Fibroblast of pulmonary artery (primary cell): ENCODE measurements around the gene LGI1.

Source experiments
- DNase-seq: peaks from one replicate; pipeline ENCODE4 v3.0.0-alpha.2; 2010; ENCODE audit warnings: low read depth
- H3K4me3 ChIP-seq: replicated peaks from 2 replicates; pipeline ENCODE4 v1.5.1; 2011; ENCODE audit warnings: low read depth, mild to moderate bottlenecking, control low read depth, low read length, moderate library complexity
- CTCF ChIP-seq: IDR thresholded peaks from 2 replicates; pipeline ENCODE4 v1.5.1; 2011; ENCODE audit warnings: mild to moderate bottlenecking, control low read depth, low read length, inconsistent platforms; ENCODE audit errors: missing control alignments

LGI1 gene

GRCh38 chr10:93758891-93759410 lies 1.2 kb downstream of the LGI1 start:
- TF ChIP-seq CTCF, result no peak
- no peak for DNase-seq
- no peak overlapping the region for H3K4me3 ChIP-seq

- DNase-seq, result no peak
- no peak overlapping the region for H3K4me3 ChIP-seq
- TF ChIP-seq CTCF, result no peak
These were observed 2.8 kb downstream of the LGI1 start for GRCh38 chr10:93760490-93760889.

GRCh38 chr10:93762979-93763391 lies 5.2 kb downstream of the LGI1 start:
- TF ChIP-seq CTCF, result no peak
- DNase-seq, result no peak

GRCh38 chr10:93766918-93767317 lies 9.2 kb downstream of the LGI1 start:
- no peak for DNase-seq
- TF ChIP-seq CTCF, result no peak
- no peak overlapping the region for H3K4me3 ChIP-seq

More at GRCh38 chr10:93762979-93763391, 5.2 kb downstream of the LGI1 start:
- H3K4me3 ChIP-seq, result no peak overlapping the region

GRCh38 chr10:93767724-93768399 lies 10.1 kb downstream of the LGI1 start:
- no peak for TF ChIP-seq CTCF
- DNase-seq, result no peak
- no peak overlapping the region for H3K4me3 ChIP-seq

- no peak for TF ChIP-seq CTCF
- no peak for DNase-seq
- no peak overlapping the region for H3K4me3 ChIP-seq
These were observed 11.2 kb downstream of the LGI1 start for GRCh38 chr10:93768892-93769291.

- DNase-seq, result no peak
- no peak for TF ChIP-seq CTCF
- H3K4me3 ChIP-seq, result no peak overlapping the region
These were observed 13.6 kb downstream of the LGI1 start for GRCh38 chr10:93771354-93771753.
